ENCODE measurements around the gene ACO2. TPM values are rescaled to one million over a fixed set of nuclear protein-coding genes. Genes with fewer than 3 reads are reported as not detected.
"Not testable (repeated sequence)": the region's sequence is repeated elsewhere in the genome, so short reads cannot be mapped to it uniquely, and the experiment has no call there.

Gene ACO2
- total and polyA plus RNA-seq, 10 of the 15 experiments (the other 5 are each of a cell fraction or from before 2014, with no cell fraction given) = 21.4 to 214 (median 88.5) TPM

DNA sequence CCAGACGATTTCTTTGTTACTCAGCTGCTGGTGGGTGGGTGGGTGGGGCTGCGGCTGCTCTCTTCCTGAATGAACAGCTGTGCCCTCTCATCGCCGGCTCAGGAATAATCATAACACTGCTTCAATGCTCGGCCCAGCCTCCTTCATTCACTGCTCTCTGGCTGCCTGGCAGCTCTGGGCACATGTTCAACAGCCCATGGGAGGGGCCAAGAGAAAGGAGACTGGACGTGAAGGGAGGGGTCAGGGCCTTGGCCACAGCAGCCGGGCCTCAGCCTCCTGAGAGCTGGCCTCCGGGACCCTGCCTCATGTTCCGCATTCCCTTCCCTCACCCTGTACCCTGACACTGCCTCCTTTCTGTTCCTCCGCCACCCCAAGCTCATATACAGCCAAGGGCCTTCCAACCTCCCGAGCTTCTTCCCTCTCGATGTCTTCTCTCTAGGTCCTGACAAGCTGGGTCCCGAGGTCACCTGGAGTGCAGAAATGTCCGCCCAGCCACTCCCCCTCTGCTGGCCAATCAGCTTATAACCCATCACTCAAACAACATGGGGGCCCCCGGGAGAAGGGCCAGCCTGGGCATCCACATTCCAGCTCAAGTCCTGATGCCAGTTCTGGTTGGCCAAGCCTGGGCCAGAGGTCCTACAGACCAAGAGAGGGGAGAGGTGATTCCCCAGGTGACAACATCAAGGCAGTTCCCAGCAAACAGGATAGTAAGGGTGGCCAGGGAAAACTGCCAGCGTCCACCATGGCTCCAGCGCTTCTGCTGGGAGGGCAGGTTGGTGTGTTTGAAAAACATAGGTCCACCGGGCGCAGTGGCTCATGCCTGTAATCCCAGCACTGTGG is 88.7 kb downstream of the ACO2 start:
- CTCF ChIA-PET = interaction anchor here (0.9 to 1.1 kb wide), 2 partner anchors 27 to 155 kb away, joined by 3 read pairs; no protein-coding TSS in a partner anchor
- intact Hi-C loops (cut with micrococcal nuclease; ENCODE audit: unreplicated experiment) = no loop called here
- BruUV-seq (replicated peaks) = no TSS peak
- Histone ChIP-seq H3K4me3 (no peak overlapping the region), H3K79me2 (ENCODE audit: control insufficient read depth, insufficient read depth, low read length) (no peaks in the 10 kb centered on the region), H3K27me3 (replicated peaks in 1 of 2; ENCODE audit: control insufficient read depth in 2 of 2, insufficient read depth in 2 of 2, low read length in 1 of 2) (peaks cover 0 to 5% of the 10 kb centered on the region in 2 experiments; a peak in 3 of 4 replicates), H3K36me3 (ENCODE audit: control insufficient read depth in 2 of 2, insufficient read depth in 2 of 2, low read length in 1 of 2) (no peaks in the 10 kb centered on the region), H3K4me2 (ENCODE audit: control insufficient read depth, insufficient read depth) (no peak overlapping the region), H3K9me3 (replicated peaks; ENCODE audit: control insufficient read depth, insufficient read depth, low read length) (no peaks in the 10 kb centered on the region), H2AFZ (ENCODE audit: control insufficient read depth, low read depth, low read length) (no peak overlapping the region), H3K9ac (ENCODE audit: control insufficient read depth, insufficient read depth, low read length) (no peak overlapping the region), H3K4me1 (ENCODE audit: control insufficient read depth, insufficient read depth, low read length) (no peaks in the 10 kb centered on the region; the same call in 1 of the 2 replicates), H3K27ac (ENCODE audit: control insufficient read depth, insufficient read depth) (no peak overlapping the region), H4K20me1 (ENCODE audit: control insufficient read depth, insufficient read depth) (no peaks in the 10 kb centered on the region)
- DNase-seq (ENCODE audit: low read depth, low spot score) = no peak
- 40% methylated on average over 19 of the region's 19 CpGs for WGBS (ENCODE audit: insufficient coverage, insufficient replicate concordance, low lambda C conversion rate, missing lambda C conversion rate)
- no peak for ATAC-seq
- TF ChIP-seq POLR2AphosphoS2 (IDR thresholded peaks at IDR 0.05; ENCODE audit: low read depth, low read length) = no peak
- no peak for TF ChIP-seq RBBP5 (conservative IDR thresholded peaks at IDR 0.05)
- no peak for TF ChIP-seq IKZF2 (IDR thresholded peaks at IDR 0.05)
- no peak for TF ChIP-seq MEF2A (IDR thresholded peaks at IDR 0.05; ENCODE audit: insufficient read depth, low read depth, low read length)
- RAD21 ChIA-PET (ENCODE audit: unreplicated experiment) = no interaction called here
- POLR2A ChIA-PET = interaction anchor here (0.5 kb wide), 1 partner anchor 276 kb away, joined by 3 read pairs; the partner anchor contains the start of gene SREBF2
- in situ Hi-C loops (cut with MboI) = no loop called here
- SMC1A ChIA-PET (ENCODE audit: uncharacterized antibody, unreplicated experiment) = no interaction called here
- no peak for FAIRE-seq

DNA sequence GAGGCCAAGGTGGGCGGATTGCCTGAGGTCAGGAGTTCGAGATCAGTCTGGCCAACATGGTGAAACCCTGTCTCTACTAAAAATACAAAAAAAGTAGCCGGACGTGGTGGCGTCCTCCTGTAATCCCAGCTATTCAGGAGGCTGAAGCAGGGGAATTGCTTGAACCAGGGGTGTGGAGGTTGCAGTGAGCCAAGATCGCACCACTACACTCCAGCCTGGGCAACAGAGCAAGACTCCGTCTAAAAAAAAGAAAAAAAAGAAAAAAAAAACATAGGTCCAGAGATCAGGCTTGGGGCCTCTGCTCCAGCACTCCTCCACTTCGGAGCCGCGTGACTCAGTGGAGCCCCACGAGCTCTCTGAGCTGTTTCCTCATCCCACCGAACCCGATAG is 89.3 kb downstream of the ACO2 start:
- ATAC-seq; H3K4me3 ChIP-seq; intact Hi-C loops (cut with micrococcal nuclease; ENCODE audit: unreplicated experiment); H3K9me3 ChIP-seq (replicated peaks; ENCODE audit: control insufficient read depth, insufficient read depth, low read length); H4K20me1 ChIP-seq (ENCODE audit: control insufficient read depth, insufficient read depth); H3K36me3 ChIP-seq (ENCODE audit: control insufficient read depth in 2 of 2, insufficient read depth in 2 of 2, low read length in 1 of 2); H3K79me2 ChIP-seq (ENCODE audit: control insufficient read depth, insufficient read depth, low read length); H3K9ac ChIP-seq (ENCODE audit: control insufficient read depth, insufficient read depth, low read length); SMC1A ChIA-PET (ENCODE audit: uncharacterized antibody, unreplicated experiment); H3K4me2 ChIP-seq (ENCODE audit: control insufficient read depth, insufficient read depth); RAD21 ChIA-PET (ENCODE audit: unreplicated experiment); H3K27ac ChIP-seq (ENCODE audit: control insufficient read depth, insufficient read depth); H3K4me1 ChIP-seq (ENCODE audit: control insufficient read depth, insufficient read depth, low read length); H2AFZ ChIP-seq (ENCODE audit: control insufficient read depth, low read depth, low read length); in situ Hi-C loops (cut with MboI); FAIRE-seq; H3K27me3 ChIP-seq (replicated peaks in 1 of 2; ENCODE audit: control insufficient read depth in 2 of 2, insufficient read depth in 2 of 2, low read length in 1 of 2); DNase-seq (ENCODE audit: low read depth, low spot score); BruUV-seq (replicated peaks): not testable (repeated sequence)
- CTCF ChIA-PET = interaction anchor here (0.6 to 0.9 kb wide), 2 partner anchors 27 to 58 kb away, joined by 3 read pairs; no protein-coding TSS in a partner anchor
- 57% methylated on average over 13 of the region's 13 CpGs for WGBS (ENCODE audit: insufficient coverage, insufficient replicate concordance, low lambda C conversion rate, missing lambda C conversion rate)
- POLR2A ChIA-PET = interaction anchor here (0.6 to 0.7 kb wide), 3 partner anchors 24 to 162 kb away, joined by 3 to 5 read pairs (median 4); no protein-coding TSS in a partner anchor

All from GM12878 (cell line).